ENCODE measurements around the gene APOM.

GRCh38 chr6:31687860-31688693, 32.4 kb downstream of the APOM start:
- TF ChIP-seq CTCF (conservative IDR thresholded peaks at IDR 0.05; ENCODE audit: low read depth, low read length) (no peak), EZH2 (IDR thresholded peaks at IDR 0.05; ENCODE audit: borderline replicate concordance, low read depth, low read length, poor library complexity, severe bottlenecking) (no peak)

Measured in A673 (cell line).